Stimulated activated CD8-positive, alpha-beta memory T cell treated with anti-CD3 and anti-CD28 coated beads, Interleukin-4, amount 100 ng/mL, for 4 hours (primary cell): Measurements from ENCODE around the gene ZNF212.

Source experiments
- DNase-seq, 2 donors: peaks; one replicate each; pipeline ENCODE4 v3.0.0-alpha.2; 2020; ENCODE audit warnings: low read depth in 2 of 2, low spot score in 1 of 2

ZNF212 gene

DNA sequence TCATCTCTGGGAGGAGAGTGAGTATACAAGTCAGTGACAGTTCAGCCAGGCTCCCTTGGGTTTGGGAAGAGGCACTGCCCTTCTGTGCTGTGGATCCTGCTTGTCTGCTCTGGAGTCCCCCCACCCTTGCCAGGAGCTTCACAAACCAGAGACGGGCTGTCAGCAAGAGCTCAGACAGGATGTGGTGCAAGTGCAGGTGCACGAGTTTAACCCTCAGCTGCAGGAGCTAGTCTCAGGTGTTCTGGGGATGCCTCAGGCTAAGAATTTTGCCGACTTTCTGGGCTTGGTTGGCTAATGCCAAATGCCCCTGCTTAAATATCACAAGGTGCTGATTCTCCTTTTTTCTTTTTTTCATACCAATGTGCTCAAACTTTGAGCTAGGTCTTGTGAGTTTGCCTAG lies 44.9 kb downstream of the ZNF212 start:
- no peak for DNase-seq

DNA sequence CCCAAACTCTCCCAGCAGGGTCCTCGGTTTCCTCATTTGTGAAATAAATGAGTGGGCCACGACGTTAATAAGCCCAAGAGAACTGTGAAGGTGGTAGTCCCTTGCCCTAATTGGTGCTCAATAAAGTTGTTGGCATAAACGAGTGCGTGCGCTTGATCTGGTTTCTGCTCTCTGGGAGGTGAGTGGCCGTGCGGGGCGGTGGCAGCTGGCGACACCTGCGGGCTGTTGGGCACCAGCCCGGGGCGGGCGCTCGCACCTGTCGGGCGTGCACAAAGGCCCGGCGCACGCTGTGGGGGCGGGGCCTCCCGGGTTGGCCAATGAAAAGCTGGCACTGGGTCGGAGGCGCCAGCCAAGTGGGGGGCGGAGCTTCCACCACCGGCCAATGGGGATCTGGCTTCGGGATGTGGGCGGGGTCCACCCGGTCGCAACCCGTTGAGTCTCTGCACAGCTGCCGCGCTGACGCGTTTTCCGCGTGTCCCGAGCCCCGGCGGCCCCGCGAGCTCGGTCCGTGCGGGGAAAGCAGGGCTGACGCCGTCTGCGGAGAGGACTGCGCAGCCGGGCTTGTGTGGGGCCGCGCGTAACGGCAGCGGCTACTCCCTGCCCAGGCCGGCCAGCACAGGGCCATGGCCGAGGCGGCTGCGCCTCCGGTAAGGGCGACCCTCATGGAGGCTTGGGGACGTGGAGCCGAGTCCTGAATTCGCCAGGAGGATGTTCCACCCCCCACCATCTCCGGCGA lies 45.6 kb downstream of the ZNF212 start:
- peak; percentile 94 to 96 for DNase-seq

DNA sequence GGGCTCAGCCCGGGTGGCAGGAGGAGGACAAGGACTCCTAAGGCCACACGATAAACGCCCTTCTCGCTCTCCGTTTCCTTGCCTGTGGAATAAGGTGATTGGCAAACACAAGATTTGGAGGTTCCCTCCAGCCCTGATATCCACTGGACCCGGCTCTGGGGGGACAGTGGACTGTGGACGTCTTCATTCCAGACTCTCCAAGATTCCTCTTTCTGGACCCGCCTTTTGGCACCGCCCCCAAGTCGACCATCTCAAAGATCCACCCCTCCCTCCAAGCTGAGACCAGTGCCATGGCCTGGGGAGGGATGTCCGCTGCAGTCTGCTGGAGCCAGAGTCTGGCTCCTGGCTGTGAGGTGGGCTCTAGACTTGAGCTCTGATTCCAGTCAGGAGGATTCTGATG lies 46.2 kb downstream of the ZNF212 start:
- DNase-seq, result no peak

DNA sequence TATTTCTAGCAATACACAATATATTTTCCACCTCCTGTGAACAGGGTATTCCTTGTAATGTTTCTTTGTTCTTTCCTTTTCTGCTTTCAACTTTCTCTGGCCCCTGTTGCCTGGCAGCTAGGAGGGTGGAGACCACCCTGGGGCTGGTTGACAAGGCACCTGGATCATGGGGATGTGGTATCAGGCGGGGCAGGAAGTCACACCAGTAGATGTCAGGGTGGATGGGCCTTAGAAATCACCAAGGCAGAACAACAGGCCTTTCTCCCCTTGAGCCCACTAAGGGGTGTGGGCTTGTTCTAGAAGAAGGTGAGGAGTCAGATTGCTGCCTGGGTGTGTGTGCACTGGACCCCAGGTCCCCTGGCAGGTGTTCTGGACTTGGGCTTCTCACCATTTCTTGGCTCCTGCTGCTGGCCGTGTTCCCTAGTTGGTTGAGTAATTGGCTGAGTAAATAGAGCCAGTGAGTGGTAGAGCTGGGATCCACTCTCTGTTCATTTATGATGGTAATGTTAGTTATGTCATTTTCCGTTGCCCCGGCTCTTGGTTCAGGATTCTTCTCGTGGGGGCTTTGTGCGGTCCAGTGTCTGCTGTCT lies 47.5 kb downstream of the ZNF212 start:
- DNase-seq, result no peak

DNA sequence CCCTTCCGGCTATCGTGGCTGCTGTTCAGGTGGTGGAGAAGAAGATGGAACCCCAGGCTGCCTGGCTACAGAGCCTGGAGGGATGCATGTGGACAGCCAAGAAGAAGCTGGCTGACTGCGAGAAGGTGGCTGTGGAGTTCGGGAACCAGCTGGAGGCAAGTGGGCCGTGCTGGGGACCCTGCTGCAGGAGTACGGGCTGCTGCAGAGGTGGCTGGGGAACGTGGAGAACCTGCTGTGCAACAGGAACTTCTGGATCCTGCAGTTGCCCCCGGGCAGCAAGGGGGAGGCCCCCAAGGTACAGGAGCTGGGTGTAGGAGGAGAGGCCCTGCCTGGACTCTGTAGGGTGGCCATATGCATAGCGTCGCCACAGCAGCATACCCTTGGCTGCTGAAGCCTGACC lies 48.2 kb downstream of the ZNF212 start:
- DNase-seq, result no peak

DNA sequence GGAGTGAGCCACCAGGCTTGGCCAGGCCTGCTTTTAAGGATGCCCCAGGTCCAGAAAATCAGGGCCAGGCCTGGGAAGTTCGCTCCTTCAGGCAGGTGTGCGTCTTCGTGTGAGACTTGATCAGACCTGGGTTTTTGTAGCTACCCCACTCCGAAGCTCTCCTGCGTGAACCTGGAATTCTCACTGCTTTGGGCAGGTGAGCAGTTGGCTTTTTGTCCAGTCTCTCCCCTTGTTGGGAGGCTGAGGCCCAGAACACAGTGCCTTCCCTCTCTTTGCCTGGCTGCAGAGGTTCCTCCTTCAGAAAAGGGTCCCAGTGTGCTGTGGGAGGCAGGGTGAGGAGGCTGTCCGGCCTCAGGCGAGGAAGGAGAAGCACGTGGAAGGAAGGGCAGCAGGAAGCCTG lies 49.8 kb downstream of the ZNF212 start:
- DNase-seq, result no peak

GRCh38 chr7:149289856-149290255 lies 50.4 kb downstream of the ZNF212 start:
- no peak for DNase-seq

- no peak for DNase-seq
These were observed 51.8 kb downstream of the ZNF212 start for GRCh38 chr7:149291036-149291780.

DNA sequence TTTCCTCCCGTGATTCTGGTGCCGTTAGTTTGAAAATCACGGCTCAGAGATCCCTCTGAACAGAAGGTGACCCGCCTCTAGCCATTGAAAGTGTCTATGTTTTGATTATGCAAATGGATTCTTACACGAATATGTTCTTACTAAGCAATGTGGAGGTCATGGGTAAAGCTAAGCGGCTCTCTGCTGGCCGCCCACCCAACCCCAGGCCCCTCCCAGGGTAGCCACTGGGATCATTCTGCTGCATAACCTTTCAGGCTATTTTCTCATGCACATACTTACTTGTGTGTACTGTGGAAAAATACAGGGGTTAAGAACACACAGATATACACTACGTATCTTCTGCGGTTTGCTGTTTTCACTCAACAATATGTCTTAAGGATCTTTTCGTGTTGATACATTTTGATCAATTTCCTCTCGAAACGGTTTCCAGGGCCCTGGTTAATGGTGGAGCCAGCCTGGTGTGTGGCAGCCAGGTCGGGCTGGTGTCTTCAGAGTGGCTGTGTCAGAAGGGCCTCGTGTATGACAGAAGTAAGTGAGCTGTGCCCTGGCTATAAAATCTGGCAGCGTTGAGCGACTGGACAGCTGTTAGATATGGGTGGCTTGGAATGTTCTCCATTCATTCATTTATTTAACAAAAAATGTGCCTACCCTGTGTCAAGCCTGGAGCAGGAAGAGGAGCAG lies 52.5 kb downstream of the ZNF212 start:
- no peak for DNase-seq

GRCh38 chr7:149292462-149292823 lies 53.0 kb downstream of the ZNF212 start:
- no peak for DNase-seq

- no peak for DNase-seq
These were observed 53.9 kb downstream of the ZNF212 start for GRCh38 chr7:149293338-149293737.

- DNase-seq, result no peak
These were observed 54.6 kb downstream of the ZNF212 start for GRCh38 chr7:149293946-149294633.

DNA sequence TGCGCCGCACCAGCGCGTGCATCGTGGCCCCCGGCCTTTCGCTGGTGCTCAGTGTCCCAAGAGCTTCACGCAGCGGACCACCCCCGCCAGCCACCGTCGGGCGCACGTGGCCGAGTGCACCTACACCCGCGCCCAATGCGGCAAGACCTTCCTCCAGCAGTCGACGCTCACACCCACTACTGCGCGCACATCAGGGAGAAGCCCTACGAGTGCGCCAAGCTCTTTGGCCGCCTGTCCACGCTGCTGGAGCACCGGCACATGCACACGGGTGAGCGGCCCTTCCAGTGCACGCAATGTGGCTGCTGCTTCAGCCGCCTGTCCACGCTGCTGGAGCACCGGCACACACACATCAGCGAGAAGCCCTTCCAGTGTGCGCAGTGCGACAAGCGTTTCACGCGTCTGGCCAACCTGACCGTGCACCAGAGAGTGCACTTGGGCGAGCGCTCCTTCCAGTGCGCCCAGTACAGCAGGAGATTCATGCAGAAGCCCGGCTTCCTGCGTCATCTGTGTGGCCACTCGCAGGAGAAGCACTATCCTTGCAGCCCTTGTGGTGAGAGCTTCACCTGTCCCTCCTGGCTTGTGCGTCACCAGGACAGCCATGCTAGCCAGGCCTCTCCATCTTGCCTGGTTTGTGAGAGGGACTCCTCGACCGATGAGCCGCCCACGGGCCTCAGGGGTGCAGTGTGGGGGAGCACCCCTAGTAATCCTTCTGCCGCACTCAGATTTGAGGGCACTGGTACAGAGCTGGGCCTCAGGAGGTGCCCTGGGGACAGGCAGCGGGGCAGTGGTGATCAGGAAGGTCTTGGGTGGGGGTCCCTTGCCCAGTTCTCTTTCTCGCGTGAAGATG lies 55.4 kb downstream of the ZNF212 start:
- DNase-seq, result no peak

DNA sequence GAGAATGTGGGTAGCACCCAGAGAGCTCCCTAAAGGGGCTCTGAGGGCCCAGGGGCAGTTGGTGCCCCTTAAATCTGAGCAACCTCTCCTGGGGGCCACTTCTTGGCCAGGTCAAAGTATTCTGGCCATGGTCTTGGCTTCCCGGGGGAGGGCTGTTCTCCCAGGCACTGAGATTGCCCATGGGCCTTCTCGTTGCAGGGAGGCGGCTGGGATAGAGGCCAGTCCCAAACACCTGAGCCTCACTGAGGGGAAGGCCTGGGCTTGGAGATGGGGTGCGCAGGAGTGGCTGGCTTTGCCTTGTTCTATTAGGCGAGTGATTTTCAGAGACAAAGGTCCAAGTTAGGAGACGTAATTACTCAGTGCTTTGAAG lies 56.0 kb downstream of the ZNF212 start:
- no peak for DNase-seq

- no peak for DNase-seq
These were observed 56.9 kb downstream of the ZNF212 start for GRCh38 chr7:149296368-149296767.

DNA sequence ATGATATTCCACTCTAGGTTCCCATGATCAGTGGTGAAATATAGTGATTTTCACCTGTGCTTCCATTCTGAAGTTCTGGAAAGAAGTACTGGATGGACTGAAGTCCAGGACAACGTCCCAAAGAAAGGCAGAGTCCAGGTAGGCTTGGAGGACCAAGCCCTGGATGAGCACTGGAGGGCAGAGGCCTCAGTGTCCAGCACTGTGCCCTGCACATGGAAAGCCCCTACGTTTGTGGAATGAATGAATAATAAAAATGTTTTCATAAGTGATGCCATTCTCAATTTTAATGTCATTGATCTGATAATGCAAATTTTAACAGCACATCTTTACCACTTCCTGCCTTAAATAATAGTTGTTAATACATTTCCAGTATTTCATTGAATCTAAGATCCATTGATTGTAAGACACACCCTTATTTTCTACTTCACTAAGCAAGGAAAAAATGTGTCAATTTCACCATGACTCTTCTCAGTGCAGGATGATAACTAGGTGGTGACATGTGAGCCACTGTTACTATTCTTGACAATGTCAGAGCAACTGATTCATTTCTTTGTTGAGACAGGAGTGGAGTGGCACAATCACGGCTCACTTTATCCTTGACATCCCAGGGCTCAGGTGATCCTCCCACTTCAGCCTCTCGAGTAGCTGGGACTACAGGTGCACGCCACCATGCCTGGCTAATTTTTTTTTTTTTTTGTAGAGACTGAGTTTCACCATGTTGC lies 57.7 kb downstream of the ZNF212 start:
- DNase-seq, result no peak

DNA sequence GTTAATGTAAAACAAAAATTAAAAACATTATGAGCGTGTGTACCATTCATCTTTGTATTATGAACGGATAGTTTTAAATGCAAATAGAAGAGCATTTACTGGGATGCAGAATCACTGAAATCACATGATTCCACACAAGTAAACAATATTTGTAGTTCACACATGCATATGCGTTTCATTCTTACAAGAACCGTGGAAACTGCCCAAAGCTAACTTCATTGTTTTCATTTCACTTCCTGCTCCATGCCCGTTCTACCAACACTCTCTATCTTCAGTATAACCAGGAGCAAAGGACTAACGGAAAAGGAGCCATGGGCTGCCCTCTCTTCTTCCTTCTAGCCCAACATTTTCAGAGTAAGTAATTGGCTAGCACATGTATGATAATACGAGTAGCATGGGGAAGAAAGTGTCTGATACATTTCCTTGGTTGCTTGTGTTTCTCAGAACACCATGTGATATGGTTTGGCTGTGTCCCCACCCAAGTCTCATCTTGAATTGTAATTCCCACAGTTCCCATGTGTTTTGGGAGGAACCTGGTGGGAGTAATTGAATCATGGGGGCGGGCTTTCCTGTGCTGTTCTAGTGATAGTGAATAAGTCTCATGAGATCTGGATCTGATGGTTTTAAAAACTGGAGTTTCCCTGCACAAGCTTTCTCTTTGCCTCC lies 61.3 kb downstream of the ZNF212 start:
- DNase-seq, result no peak

DNA sequence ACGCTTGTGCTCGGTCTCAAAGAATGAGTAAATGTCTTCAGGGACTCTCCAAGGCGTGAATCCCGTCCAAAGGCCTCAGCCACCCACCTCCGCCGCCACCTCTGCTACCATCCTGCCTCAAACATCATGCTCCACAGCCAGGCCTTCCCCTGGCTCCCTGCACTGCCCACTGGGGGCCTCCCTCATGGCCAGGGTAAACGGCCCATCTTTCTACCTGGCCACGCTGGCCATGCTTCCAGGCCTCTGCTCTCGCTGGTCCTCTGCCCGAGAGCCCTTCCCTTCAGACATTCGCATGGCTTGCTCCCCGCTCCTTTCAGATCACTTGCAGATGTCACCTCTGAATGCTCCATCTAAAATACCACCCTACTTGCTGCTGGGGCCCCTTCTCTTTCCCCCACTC lies 62.8 kb downstream of the ZNF212 start:
- DNase-seq, result no peak

DNA sequence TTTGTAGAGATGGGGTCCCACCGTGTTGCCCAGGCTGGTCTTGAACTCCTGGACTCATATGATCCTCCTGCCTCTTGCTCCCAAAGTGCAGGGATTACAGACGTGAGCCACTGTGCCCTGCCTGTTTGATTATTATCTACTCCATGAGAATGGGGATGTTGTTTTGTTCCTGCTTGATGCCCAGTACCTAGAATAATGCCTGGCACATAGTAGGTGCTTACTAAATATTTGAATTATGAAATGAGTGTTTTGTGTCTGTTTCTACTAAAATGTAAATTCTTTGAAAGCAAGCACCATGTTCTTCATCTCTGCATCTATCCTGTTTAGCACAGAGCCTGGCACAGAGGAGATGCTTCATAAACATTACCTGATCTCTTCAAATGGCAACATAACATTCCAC lies 63.4 kb downstream of the ZNF212 start:
- no peak for DNase-seq
